GM19023 (cell line): ENCODE measurements around the gene REC114.
"Not testable (repeated sequence)": the region's sequence is repeated elsewhere in the genome, so short reads cannot be mapped to it uniquely, and the experiment has no call there.

ENCODE experiments used
- ATAC-seq: cut with Tn5 transposase; IDR thresholded peaks from one replicate; pipeline ENCODE4 v1.9.1; 2021; ENCODE audit warnings: mild to moderate bottlenecking, moderate library complexity; ENCODE audit not compliant: unreplicated experiment

The REC114 gene

GRCh38 chr15:73442968-73443367 is at the start of gene REC114:
Gene REC114 (plus strand): TSS chr15:73443164. CDS start chr15:73443186, 22 bp downstream.
- ATAC-seq = no peak

- no peak for ATAC-seq
These were observed 49.6 kb upstream of the REC114 start for GRCh38 chr15:73393336-73393735.

GRCh38 chr15:73394782-73395181 is 48.2 kb upstream of the REC114 start:
- ATAC-seq = no peak

GRCh38 chr15:73395671-73396070 is 47.3 kb upstream of the REC114 start:
- no peak for ATAC-seq

- ATAC-seq = no peak
These were observed 45.5 kb upstream of the REC114 start for GRCh38 chr15:73397461-73397860.

GRCh38 chr15:73398861-73399260 is 44.1 kb upstream of the REC114 start:
- ATAC-seq = no peak

- ATAC-seq = not testable (repeated sequence)
These were observed 42.7 kb upstream of the REC114 start for GRCh38 chr15:73400222-73400621.

- no peak for ATAC-seq
These were observed 39.8 kb upstream of the REC114 start for GRCh38 chr15:73403171-73403570.

- no peak for ATAC-seq
These were observed 28.1 kb upstream of the REC114 start for GRCh38 chr15:73414876-73415275.

GRCh38 chr15:73424506-73424905 is 18.5 kb upstream of the REC114 start:
- ATAC-seq = no peak

- no peak for ATAC-seq
These were observed 17.5 kb upstream of the REC114 start for GRCh38 chr15:73425510-73425909.

- ATAC-seq = no peak
These were observed 16.5 kb upstream of the REC114 start for GRCh38 chr15:73426323-73426994.

- not testable (repeated sequence) for ATAC-seq
These were observed 11.6 kb upstream of the REC114 start for GRCh38 chr15:73431329-73431728.

- no peak for ATAC-seq
These were observed 9.1 kb upstream of the REC114 start for GRCh38 chr15:73433873-73434272.

- ATAC-seq = no peak
These were observed 6.4 kb upstream of the REC114 start for GRCh38 chr15:73436613-73437012.

- ATAC-seq = no peak
These were observed 5.3 kb upstream of the REC114 start for GRCh38 chr15:73437543-73438109.

- ATAC-seq = no peak
These were observed 4.3 kb upstream of the REC114 start for GRCh38 chr15:73438651-73439050.

GRCh38 chr15:73440571-73440970 is 2.4 kb upstream of the REC114 start:
- no peak for ATAC-seq

- no peak for ATAC-seq
These were observed 543 bp upstream of the REC114 start for GRCh38 chr15:73442421-73442820.

- ATAC-seq = not testable (repeated sequence)
These were observed 4.5 kb downstream of the REC114 start for GRCh38 chr15:73447471-73447870.

GRCh38 chr15:73448158-73448758 is 5.3 kb downstream of the REC114 start:
- ATAC-seq = not testable (repeated sequence)

- not testable (repeated sequence) for ATAC-seq
These were observed 7.0 kb downstream of the REC114 start for GRCh38 chr15:73449980-73450379.
